Skin of body (tissue), 2 donors: Measurements from ENCODE around the gene RPS6KA5. TPM values are rescaled to one million over a fixed set of nuclear protein-coding genes. Genes with fewer than 3 reads are reported as not detected.
"Not testable (repeated sequence)": the region's sequence is repeated elsewhere in the genome, so short reads cannot be mapped to it uniquely, and the experiment has no call there.

Experiments used
- DNase-seq: peaks from one replicate; lab custom pipeline; 2025; lab: John Stamatoyannopoulos, UW
- total RNA-seq: library from RNA; depleted of rRNA; stranded (reverse); fragments of >200 nt; gene quantifications from one replicate; pipeline ENCODE4 v1.2.3, GENCODE V29; 2014

The RPS6KA5 gene
- total RNA-seq, 1 donor from 2014 or later: 4.9 TPM

DNA sequence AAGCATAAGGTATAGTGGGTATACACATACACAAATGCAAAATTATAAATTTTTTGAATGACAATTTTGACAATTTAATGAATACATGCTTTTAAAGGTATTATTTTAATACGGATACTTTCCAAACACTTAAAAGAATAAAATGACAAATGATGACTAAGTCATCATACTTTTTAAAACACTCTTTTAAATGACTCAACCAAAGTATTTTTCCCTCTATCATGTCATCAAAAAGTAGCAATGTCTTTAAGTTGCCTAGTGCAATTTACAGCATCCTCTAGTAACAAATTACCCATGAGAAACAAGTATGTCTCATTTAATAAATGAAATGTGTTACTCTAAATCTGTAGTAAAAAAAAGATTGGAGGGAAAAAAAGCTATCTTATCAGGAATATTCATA, 73.3 kb downstream of the RPS6KA5 start:
- no peak for DNase-seq

DNA sequence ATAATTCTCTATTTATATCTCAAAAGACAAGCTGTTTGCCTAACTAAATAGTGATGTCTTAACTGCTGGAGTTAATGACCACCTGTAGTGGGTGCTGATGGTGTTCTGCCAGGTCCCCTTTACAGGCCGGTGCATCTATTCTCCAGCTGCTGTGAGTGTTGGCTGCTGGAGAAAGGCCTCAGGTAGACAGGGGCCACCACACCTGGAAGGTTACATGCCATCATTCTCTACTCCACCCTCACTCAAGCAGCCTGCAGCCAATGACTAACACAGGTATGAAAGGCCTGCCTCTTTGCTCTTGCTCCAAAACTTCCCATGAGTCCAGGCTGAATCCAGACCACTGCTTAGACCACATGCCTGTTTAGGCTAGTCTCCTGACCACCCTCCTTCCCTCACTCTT, 73.9 kb downstream of the RPS6KA5 start:
- DNase-seq: no peak

GRCh38 chr14:90985601-90986242, 74.7 kb downstream of the RPS6KA5 start:
- DNase-seq: no peak

- no peak for DNase-seq
Observed at GRCh38 chr14:90983560-90983959, 76.9 kb downstream of the RPS6KA5 start.

DNA sequence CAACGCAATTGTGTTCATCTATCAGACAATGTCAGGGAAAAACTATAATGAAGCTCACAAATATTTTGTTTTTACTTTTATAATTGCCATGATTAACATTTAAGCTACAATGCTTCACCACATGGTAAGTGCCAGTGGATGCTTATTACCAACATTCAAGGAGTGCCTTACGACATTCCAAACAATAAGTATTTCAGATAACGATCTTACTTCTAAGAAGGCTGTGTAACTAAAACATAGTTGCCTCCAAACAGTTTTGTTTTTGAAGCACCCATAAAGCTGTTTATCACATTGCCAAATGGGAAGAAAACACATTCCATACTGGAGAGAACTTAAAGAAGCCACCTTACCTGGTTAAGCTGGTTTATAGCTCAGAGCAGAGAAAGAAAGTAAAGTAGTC, 78.8 kb downstream of the RPS6KA5 start:
- DNase-seq: no peak

DNA sequence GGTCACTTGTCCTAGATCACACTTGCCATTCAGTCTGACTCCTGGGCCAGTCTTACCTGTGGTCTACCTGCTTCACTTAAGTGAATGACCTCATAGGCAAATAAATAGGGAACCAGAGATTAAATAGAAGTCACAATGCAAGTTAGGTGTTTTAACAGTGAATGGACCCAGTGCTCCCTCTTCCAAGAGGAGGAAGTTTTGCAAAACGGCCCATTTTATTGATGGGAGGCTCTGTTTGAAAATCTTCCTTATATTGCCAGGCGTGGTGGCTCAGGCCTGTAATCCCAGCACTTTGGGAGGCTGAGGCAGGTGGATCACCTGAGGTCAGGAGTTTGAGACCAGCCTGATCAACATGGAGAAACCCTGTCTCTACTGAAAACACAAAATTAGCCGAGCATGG, 79.8 kb downstream of the RPS6KA5 start:
- DNase-seq: not testable (repeated sequence)

GRCh38 chr14:90979515-90979914, 80.9 kb downstream of the RPS6KA5 start:
- no peak for DNase-seq

GRCh38 chr14:90976101-90976500, 84.3 kb downstream of the RPS6KA5 start:
- DNase-seq: no peak

GRCh38 chr14:90971687-90972086, 88.8 kb downstream of the RPS6KA5 start:
- DNase-seq: no peak

DNA sequence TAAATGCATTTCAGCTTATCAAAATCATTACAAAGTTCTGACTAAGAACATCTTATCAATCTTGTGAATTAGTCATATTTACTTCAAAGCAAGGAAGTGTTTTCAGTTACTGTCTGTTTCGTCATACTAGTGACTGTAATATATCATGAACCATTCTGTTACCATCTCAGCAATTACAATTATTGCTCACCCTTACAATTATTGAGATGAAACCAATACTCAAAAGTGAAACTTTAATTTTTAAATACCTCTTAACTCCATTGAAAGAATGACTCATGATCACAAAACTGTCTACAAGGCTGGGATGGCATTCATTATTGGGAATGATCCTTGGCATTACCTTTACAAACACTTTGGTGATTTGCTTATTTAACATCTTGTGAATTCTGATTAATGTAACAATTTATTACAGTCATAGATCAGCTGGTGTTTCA, 90.3 kb downstream of the RPS6KA5 start:
- no peak for DNase-seq

DNA sequence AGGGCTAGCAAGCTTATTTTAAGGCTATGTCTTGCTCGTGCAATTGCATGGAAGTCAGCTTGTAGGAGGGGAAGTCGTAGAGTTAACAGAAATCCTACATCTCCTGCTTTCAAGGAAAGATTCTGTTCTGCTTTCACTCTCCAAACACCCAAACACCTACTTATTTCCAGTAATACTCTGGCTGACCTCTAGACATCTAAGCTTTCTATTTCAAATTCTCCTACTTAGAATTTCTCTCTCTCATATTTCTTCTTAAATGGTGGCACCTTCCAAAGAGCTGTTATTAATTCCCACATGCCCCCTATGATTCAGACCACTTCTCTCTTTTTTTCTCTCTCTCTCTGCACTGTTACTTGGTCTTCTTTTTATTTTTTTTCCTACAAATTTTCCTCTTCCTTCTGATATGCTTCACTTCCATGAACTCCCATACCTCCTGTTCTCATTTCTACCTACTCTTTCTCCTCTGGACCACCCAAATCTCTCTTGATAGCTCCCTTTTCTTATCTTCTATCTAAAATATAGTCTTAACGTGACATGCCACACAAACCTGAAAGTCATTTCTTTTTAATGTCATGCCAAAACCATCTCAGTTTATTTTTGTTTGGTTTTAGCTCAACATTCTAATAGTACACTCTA, 90.8 kb downstream of the RPS6KA5 start:
- DNase-seq: peak; percentile 80

DNA sequence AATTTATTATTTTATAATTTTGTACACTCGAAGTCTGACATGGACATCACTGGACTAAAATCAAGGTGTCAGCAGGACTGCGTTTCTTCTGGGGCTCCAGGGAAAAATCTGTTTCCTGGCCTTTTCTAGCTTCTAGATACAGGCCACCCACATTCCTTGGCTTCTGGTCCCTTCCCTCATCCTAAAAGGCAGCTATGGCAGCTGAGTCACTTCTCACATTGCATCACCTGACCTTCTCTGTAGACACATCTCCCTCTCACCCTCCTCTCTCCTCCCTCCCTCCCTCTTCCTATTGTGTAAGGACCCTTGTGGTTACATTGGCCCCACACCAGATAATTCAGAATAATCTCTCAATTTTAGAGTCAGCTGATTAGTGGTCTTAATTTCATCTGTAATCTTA, 92.4 kb downstream of the RPS6KA5 start:
- no peak for DNase-seq

DNA sequence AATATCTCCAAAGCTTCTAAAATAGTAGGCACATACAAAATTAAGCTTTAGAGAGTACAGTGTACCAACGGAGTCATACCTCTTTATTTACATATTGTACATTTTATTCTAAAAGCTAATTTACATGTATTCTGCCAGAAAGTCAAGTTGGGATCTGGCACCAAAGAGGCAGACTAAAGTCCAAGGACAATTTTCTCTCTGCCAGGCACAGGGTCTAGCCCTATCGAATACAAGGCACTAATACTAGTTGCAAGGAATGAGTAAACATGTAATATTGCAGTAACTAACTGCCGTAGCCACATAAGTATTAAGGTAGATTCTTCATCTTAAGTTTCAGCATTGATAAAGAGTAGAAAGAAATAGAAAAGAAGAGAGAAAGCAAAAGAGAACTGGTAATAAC, 93.9 kb downstream of the RPS6KA5 start:
- DNase-seq: no peak

DNA sequence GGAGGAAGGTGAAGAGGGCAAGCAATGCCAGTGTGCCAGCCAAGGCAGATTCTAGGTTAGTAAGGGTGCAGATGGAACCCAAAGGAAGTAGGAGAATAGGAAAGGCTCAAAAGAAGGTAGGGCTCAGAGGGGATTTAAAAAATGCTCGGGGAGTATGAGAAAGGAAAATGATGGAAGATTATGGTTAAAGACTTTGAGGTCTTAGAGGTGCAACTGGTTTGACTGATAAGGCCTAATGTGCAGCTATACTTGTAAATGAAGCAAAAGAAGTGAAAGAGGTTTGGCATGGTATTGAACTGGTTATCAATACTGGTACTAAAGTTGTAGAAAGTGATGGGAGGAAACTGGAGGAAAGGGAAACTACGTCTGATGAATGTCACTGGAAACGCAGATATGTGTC, 94.7 kb downstream of the RPS6KA5 start:
- DNase-seq: no peak

DNA sequence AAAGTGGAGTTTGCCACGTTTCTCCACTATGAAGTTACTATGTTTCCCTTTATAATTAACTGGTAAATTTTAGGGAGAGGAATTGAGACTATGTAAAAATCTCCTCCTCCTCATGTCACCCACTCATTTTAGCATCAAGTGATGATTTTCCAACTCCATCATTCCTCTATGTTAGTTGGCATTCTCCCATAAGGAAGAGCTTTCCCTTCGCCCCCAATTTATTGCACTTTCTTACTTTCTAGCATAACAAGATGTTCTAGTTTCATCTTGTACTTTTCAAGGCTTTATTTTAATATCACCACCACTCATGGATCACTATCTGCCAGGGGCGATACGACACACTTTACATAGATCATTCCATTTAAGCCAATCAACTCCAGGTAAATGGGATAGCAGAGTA, 97.1 kb downstream of the RPS6KA5 start:
- DNase-seq: no peak

- DNase-seq: no peak
Observed at GRCh38 chr14:90962505-90963109, 97.8 kb downstream of the RPS6KA5 start.

DNA sequence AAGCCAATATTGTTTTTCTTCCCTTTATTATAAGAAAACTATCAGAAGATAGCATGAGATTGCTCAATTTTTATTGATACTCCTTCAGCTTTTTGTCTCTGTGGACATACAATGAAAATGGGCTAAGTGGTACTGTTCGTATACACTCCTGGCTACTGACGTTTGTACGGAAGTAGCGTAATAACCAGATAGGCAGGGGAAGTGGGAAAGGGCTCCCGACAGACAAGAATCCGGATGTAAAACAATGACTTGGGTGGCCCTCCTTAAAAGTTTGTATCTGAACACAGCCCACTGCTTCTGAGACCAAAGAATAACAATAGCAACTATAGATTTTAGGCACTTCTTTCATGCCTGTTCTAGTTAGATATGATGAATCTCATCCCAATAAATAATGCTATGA, 99.6 kb downstream of the RPS6KA5 start:
- no peak for DNase-seq

- DNase-seq: no peak
Observed at GRCh38 chr14:90959344-90959743, 101.1 kb downstream of the RPS6KA5 start.

DNA sequence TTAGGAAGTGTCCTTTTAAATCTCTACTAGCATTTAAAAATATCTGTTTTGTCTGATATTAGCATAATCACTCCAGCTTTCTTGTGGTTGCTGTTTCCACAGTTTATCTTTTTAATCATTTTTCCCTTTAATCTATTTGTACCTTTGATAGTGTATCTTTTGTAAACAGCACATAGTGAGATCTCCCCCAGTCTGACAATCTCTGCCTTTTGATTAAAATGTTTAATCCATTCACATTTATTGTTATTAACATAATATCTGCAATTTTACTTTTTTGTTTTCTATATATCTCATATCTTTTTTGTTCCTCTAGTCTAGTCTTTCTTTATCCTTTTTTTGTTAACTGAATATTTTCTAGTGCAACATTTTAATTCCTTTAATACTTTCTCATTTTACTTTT, 104.2 kb downstream of the RPS6KA5 start:
- no peak for DNase-seq

DNA sequence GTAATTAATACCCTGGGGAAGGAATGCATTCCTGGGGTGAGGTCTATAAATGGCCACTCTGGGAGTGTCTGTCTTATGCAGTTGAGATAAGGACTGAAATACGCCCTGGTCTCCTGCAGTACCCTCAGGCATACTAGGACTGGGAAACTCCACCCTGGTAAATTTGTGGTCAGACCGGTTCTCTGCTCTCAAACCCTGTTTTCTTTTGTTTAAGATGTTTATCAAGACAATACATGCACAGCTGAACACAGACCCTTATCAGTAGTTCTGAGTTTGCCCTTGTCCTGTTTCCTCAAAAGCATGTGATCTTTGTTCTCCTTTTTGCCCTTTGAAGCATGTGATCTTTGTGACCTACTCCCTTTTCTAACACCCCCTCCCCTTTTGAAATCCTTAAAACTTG, 106.8 kb downstream of the RPS6KA5 start:
- DNase-seq: not testable (repeated sequence)

- no peak for DNase-seq
Observed at GRCh38 chr14:90943367-90943766, 117.1 kb downstream of the RPS6KA5 start.

GRCh38 chr14:90942511-90942910, 117.9 kb downstream of the RPS6KA5 start:
- DNase-seq: no peak

GRCh38 chr14:90941706-90942105, 118.7 kb downstream of the RPS6KA5 start:
- no peak for DNase-seq
